ENCODE results near the gene MORC1.

The MORC1 gene

GRCh38 chr3:108940568-108941263 lies 177.2 kb downstream of the MORC1 start:
- H3K27ac ChIP-seq: no peak overlapping the region
- TF ChIP-seq CTCF (conservative IDR thresholded peaks at IDR 0.05) (no peak), ZFX (IDR thresholded peaks at IDR 0.05) (no peak)

- no peak for TF ChIP-seq CTCF (conservative IDR thresholded peaks at IDR 0.05)
- TF ChIP-seq ZFX (IDR thresholded peaks at IDR 0.05): no peak
These were observed 177.8 kb downstream of the MORC1 start for GRCh38 chr3:108940166-108940565.

GRCh38 chr3:108936924-108937689 lies 180.8 kb downstream of the MORC1 start:
- TF ChIP-seq CTCF (conservative IDR thresholded peaks at IDR 0.05): no peak
- TF ChIP-seq ZFX (IDR thresholded peaks at IDR 0.05): no peak
- no peak overlapping the region for H3K27ac ChIP-seq

More at GRCh38 chr3:108940166-108940565, 177.8 kb downstream of the MORC1 start:
- no peak overlapping the region for H3K27ac ChIP-seq

GRCh38 chr3:108931035-108931434 lies 186.9 kb downstream of the MORC1 start:
- TF ChIP-seq CTCF (conservative IDR thresholded peaks at IDR 0.05) (no peak), ZFX (IDR thresholded peaks at IDR 0.05) (no peak)
- H3K27ac ChIP-seq: no peak overlapping the region

GRCh38 chr3:108918866-108919265 lies 199.1 kb downstream of the MORC1 start:
- no peak for TF ChIP-seq ZFX (IDR thresholded peaks at IDR 0.05)
- TF ChIP-seq CTCF (conservative IDR thresholded peaks at IDR 0.05): no peak
- no peak overlapping the region for H3K27ac ChIP-seq

GRCh38 chr3:108914774-108915641 lies 202.9 kb downstream of the MORC1 start:
- no peak overlapping the region for H3K27ac ChIP-seq
- TF ChIP-seq CTCF (conservative IDR thresholded peaks at IDR 0.05) (peak; percentile 83), ZFX (IDR thresholded peaks at IDR 0.05) (no peak)
